OCI-LY7 (cell line): Measurements from ENCODE around the gene CAB39. TPM values are rescaled to one million over a fixed set of nuclear protein-coding genes. Genes with fewer than 3 reads are reported as not detected.

ENCODE experiments used
- BruUV-seq: library from RNA; stranded (reverse); fragments of 400-500 nt; replicated peaks from 2 replicates; lab custom pipeline; 2021; lab: Mats Ljungman, UMichigan
- CTCF ChIA-PET: fragments of 300-600 bp; sonication (Branson Sonifier 250); formaldehyde crosslinking; loops from one replicate; lab custom pipeline; 2022; ENCODE audit warnings: antibody characterized with exemption; ENCODE audit not compliant: unreplicated experiment; lab: Charles Lee
- POLR2A ChIA-PET: fragments of 300-600 bp; sonication (Branson Sonifier 250); formaldehyde crosslinking; loops from one replicate; lab custom pipeline; 2022; ENCODE audit warnings: antibody characterized with exemption; lab: Charles Lee
- DNase-seq: peaks from one replicate; pipeline ENCODE4 v3.0.0-alpha.2; 2015; ENCODE audit warnings: low spot score
- H2AFZ ChIP-seq: fragments of 200-600 bp; sonication (generic), shearing (Covaris generic); 2 replicates; pipeline ENCODE4 v1.6.1; 2014; ENCODE audit warnings: mild to moderate bottlenecking, antibody characterized with exemption, low read length, moderate library complexity
- H3K27ac ChIP-seq: fragments of 200-600 bp; sonication (generic); 2 replicates; pipeline ENCODE4 v1.5.1; 2014; ENCODE audit warnings: mixed run types, low read depth, mild to moderate bottlenecking, moderate library complexity, low read length, inconsistent platforms; ENCODE audit not compliant: poor library complexity, severe bottlenecking
- H3K36me3 ChIP-seq: fragments of 200-600 bp; sonication (generic); 2 replicates; pipeline ENCODE4 v1.6.1; 2014; ENCODE audit warnings: mild to moderate bottlenecking, antibody characterized with exemption, low read length, moderate library complexity, mixed read lengths; ENCODE audit not compliant: insufficient read depth
- H3K4me1 ChIP-seq: fragments of 200-600 bp; sonication (generic); 2 replicates; pipeline ENCODE4 v1.5.1; 2014; ENCODE audit warnings: mild to moderate bottlenecking, low read length; ENCODE audit not compliant: insufficient read depth, poor library complexity, severe bottlenecking
- H3K4me2 ChIP-seq: fragments of 200-600 bp; sonication (generic); 2 replicates; pipeline ENCODE4 v1.6.1; 2014; ENCODE audit warnings: mild to moderate bottlenecking, low read length
- H3K4me3 ChIP-seq: fragments of 200-600 bp; sonication (generic); 2 replicates; pipeline ENCODE4 v1.5.1; 2014; ENCODE audit warnings: mild to moderate bottlenecking, low read depth, low read length; ENCODE audit not compliant: poor library complexity, severe bottlenecking
- H3K79me2 ChIP-seq: fragments of 200-600 bp; sonication (generic); 2 replicates; pipeline ENCODE4 v1.6.1; 2016; ENCODE audit warnings: low read depth, mild to moderate bottlenecking, low read length, moderate library complexity, mixed read lengths; ENCODE audit not compliant: insufficient read depth
- H3K9me2 ChIP-seq: fragments of 200-600 bp; sonication (generic); 2 replicates; pipeline ENCODE4 v1.6.1; 2016; ENCODE audit warnings: mild to moderate bottlenecking, low read length, mixed read lengths; ENCODE audit not compliant: insufficient read depth
- H3K9me3 ChIP-seq: fragments of 200-600 bp; sonication (generic); 2 replicates; pipeline ENCODE4 v1.6.1; 2014; ENCODE audit warnings: mild to moderate bottlenecking, mixed run types, low read length, mixed read lengths
- H4K20me1 ChIP-seq: fragments of 200-600 bp; sonication (generic); 2 replicates; pipeline ENCODE4 v1.6.1; 2014; ENCODE audit warnings: mild to moderate bottlenecking, antibody characterized with exemption, low read length, moderate library complexity, mixed read lengths; ENCODE audit not compliant: insufficient read depth
- CTCF ChIP-seq: fragments of 200-600 bp; sonication (generic); conservative IDR thresholded peaks from 2 replicates; pipeline ENCODE4 v1.5.1; 2014; ENCODE audit warnings: mild to moderate bottlenecking, antibody characterized with exemption, low read length, moderate library complexity, mixed read lengths
- EZH2phosphoT487 ChIP-seq: fragments of 200-600 bp; sonication (generic); IDR thresholded peaks from 2 replicates; pipeline ENCODE4 v1.6.1; 2018; ENCODE audit warnings: low read depth, borderline replicate concordance, mild to moderate bottlenecking, mixed run types, antibody characterized with exemption, low read length, moderate library complexity, mixed read lengths
- intact Hi-C: fragments of 100-400 bp; cut with micrococcal nuclease; formaldehyde crosslinking; loops from one replicate; pipeline ENCODE4 v1.10.0; 2022; ENCODE audit not compliant: unreplicated experiment
- total RNA-seq, 2 experiments: library from RNA; depleted of rRNA in 1 of 2; stranded (reverse); fragments of >200 nt in 1 of 2; shearing (Covaris generic) in 1 of 2; gene quantifications; 2 replicates each; pipeline ENCODE4 v1.2.3, GENCODE V29; 2014 to 2022

CAB39 gene
- total RNA-seq, 2 experiments from 2014 or later, result 39.3 to 53.4 TPM

GRCh38 chr2:230863442-230864121 is 150.9 kb downstream of the CAB39 start:
- Histone ChIP-seq H3K79me2 (no peaks in the 10 kb centered on the region), H3K36me3 (no peaks in the 10 kb centered on the region), H2AFZ (no peak overlapping the region), H3K27ac (no peak overlapping the region), H3K4me2 (no peak overlapping the region), H3K9me2 (no peaks in the 10 kb centered on the region), H3K4me3 (no peak overlapping the region), H4K20me1 (no peaks in the 10 kb centered on the region), H3K4me1 (no peaks in the 10 kb centered on the region), H3K9me3 (no peaks in the 10 kb centered on the region)
- no TSS peak for BruUV-seq
- POLR2A ChIA-PET, result interaction anchor here (1.3 kb wide), 1 partner anchor 184 kb away, joined by 3 read pairs; no protein-coding TSS in a partner anchor
- TF ChIP-seq CTCF (no peak), EZH2phosphoT487 (no peak)
- CTCF ChIA-PET, result interaction anchor here (0.6 kb wide), 1 partner anchor 9 kb away, joined by 3 read pairs; no protein-coding TSS in a partner anchor
- DNase-seq, result no peak
- intact Hi-C loops, result no loop called here

- Histone ChIP-seq H3K4me1 (no peaks in the 10 kb centered on the region), H2AFZ (no peak overlapping the region), H3K27ac (no peak overlapping the region), H3K9me3 (no peaks in the 10 kb centered on the region), H3K79me2 (no peaks in the 10 kb centered on the region), H3K4me2 (peak overlapping the region; percentile 24; the same call in 1 of the 2 replicates), H3K9me2 (no peaks in the 10 kb centered on the region), H4K20me1 (no peaks in the 10 kb centered on the region), H3K36me3 (no peaks in the 10 kb centered on the region), H3K4me3 (no peak overlapping the region)
- CTCF ChIA-PET, result no interaction called here
- BruUV-seq, result no TSS peak
- intact Hi-C loops, result no loop called here
- POLR2A ChIA-PET, result no interaction called here
- TF ChIP-seq EZH2phosphoT487, result no peak
- no peak for DNase-seq
Observed at GRCh38 chr2:230864122-230864604, 151.5 kb downstream of the CAB39 start.

- BruUV-seq, result no TSS peak
- POLR2A ChIA-PET, result no interaction called here
- Histone ChIP-seq H3K9me3 (no peaks in the 10 kb centered on the region), H3K79me2 (no peaks in the 10 kb centered on the region), H3K9me2 (no peaks in the 10 kb centered on the region), H3K4me2 (peak within 1 kb of the TSS; percentile 38; the same call in 1 of the 2 replicates), H4K20me1 (no peaks in the 10 kb centered on the region), H3K4me1 (no peaks in the 10 kb centered on the region), H3K4me3 (peak within 1 kb of the TSS; percentile 23), H3K36me3 (no peaks in the 10 kb centered on the region), H2AFZ (no peak within 1 kb of the TSS), H3K27ac (no peak within 1 kb of the TSS)
- TF ChIP-seq CTCF (peak; percentile 34; the same call in 1 of the 2 replicates), EZH2phosphoT487 (no peak)
- CTCF ChIA-PET, result no interaction called here
- peak; percentile 10 for DNase-seq
- intact Hi-C loops, result no loop called here
Observed at GRCh38 chr2:230864605-230865306, 152.1 kb downstream of the CAB39 start, which contains the start of gene ITM2C. Gene ITM2C, plus strand, starts transcription at chr2:230864942. Its CDS starts 84 bp downstream, at chr2:230865026.
